AG04450 (cell line): ENCODE results near the gene RNF145. TPM values are rescaled to one million over a fixed set of nuclear protein-coding genes. Genes with fewer than 3 reads are reported as not detected.
"Not testable (repeated sequence)": the region's sequence is repeated elsewhere in the genome, so short reads cannot be mapped to it uniquely, and the experiment has no call there.

Experiments
- CTCF ChIA-PET: fragments of 300-600, 350-600 bp; formaldehyde crosslinking; extraction: SDS; loops from one replicate; lab custom pipeline; 2022; ENCODE audit warnings: antibody characterized with exemption, inconsistent platforms; lab: Charles Lee
- POLR2A ChIA-PET: fragments of 350-600 bp; formaldehyde crosslinking; extraction: SDS; loops from one replicate; lab custom pipeline; 2021; ENCODE audit warnings: antibody characterized with exemption, inconsistent platforms; lab: Yijun Ruan, JAX
- DNase-seq: peaks from one replicate; pipeline ENCODE4 v3.0.0-alpha.2; 2011; ENCODE audit warnings: low read depth, low spot score
- H3K27ac ChIP-seq: one replicate; pipeline ENCODE4 v1.5.1; 2012; ENCODE audit warnings: low read depth, low read length, control low read depth
- H3K27me3 ChIP-seq: one replicate; pipeline ENCODE4 v1.6.0; 2012; ENCODE audit warnings: low read length; ENCODE audit not compliant: control insufficient read depth, insufficient read depth
- H3K4me3 ChIP-seq: 2 replicates; pipeline ENCODE4 v1.5.1; 2011; ENCODE audit warnings: mild to moderate bottlenecking, low read depth, low read length, control low read depth
- H3K9me3 ChIP-seq: 2 replicates; pipeline ENCODE4 v1.5.1; 2012; ENCODE audit warnings: low read length; ENCODE audit not compliant: control insufficient read depth, insufficient read depth
- CTCF ChIP-seq: IDR thresholded peaks from 2 replicates; pipeline ENCODE4 v1.5.1; 2011; ENCODE audit warnings: low read depth, low read length, control low read depth, inconsistent platforms
- polyA plus RNA-seq: library from polyadenylated mRNA; depleted of rRNA; stranded (reverse); fragments of >200 nt; gene quantifications from 2 replicates; pipeline ENCODE4 v1.2.3, GENCODE V29; 2011

The RNF145 gene
- polyA plus RNA-seq, 1 experiment, result 66.3 TPM

- Histone ChIP-seq H3K27me3 (no peaks in the 10 kb centered on the region), H3K27ac (no peak overlapping the region), H3K9me3 (no peaks in the 10 kb centered on the region), H3K4me3 (no peak overlapping the region)
- ChIA-PET POLR2A (no interaction called here), CTCF (no interaction called here)
- TF ChIP-seq CTCF, result no peak
- DNase-seq, result no peak
Observed at GRCh38 chr5:159242656-159243055, 33.3 kb upstream of the RNF145 start.

- Histone ChIP-seq H3K4me3 (no peak overlapping the region), H3K9me3 (no peaks in the 10 kb centered on the region), H3K27me3 (no peaks in the 10 kb centered on the region), H3K27ac (no peak overlapping the region)
- no peak for TF ChIP-seq CTCF
- ChIA-PET CTCF (no interaction called here), POLR2A (no interaction called here)
- DNase-seq, result no peak
Observed at GRCh38 chr5:159241946-159242552, 32.7 kb upstream of the RNF145 start.

- H3K9me3 ChIP-seq, result no peaks in the 10 kb centered on the region
- ChIA-PET CTCF (interaction anchor here (1.1 kb wide), 1 partner anchor 83 kb away, joined by 3 read pairs; no protein-coding TSS in a partner anchor), POLR2A (no interaction called here)
- H3K4me3 ChIP-seq, result no peak overlapping the region
- H3K27ac ChIP-seq, result no peak overlapping the region
- no peak for DNase-seq
- no peak for TF ChIP-seq CTCF
- H3K27me3 ChIP-seq, result no peaks in the 10 kb centered on the region
Observed at GRCh38 chr5:159240301-159240870, 31.0 kb upstream of the RNF145 start.

- DNase-seq, result not testable (repeated sequence)
Observed at GRCh38 chr5:159235871-159236520, 26.6 kb upstream of the RNF145 start.

GRCh38 chr5:159231167-159231566 lies 21.8 kb upstream of the RNF145 start:
- Histone ChIP-seq H3K4me3 (no peak overlapping the region), H3K27me3 (no peaks in the 10 kb centered on the region), H3K27ac (no peak overlapping the region), H3K9me3 (no peaks in the 10 kb centered on the region)
- DNase-seq, result no peak
- TF ChIP-seq CTCF, result no peak
- CTCF ChIA-PET, result interaction anchor here (1.4 kb wide), 1 partner anchor 74 kb away, joined by 5 read pairs; no protein-coding TSS in a partner anchor
- POLR2A ChIA-PET, result no interaction called here

More at GRCh38 chr5:159235871-159236520, 26.6 kb upstream of the RNF145 start:
- H3K27me3 ChIP-seq, H3K27ac ChIP-seq, POLR2A ChIA-PET, H3K9me3 ChIP-seq, H3K4me3 ChIP-seq: not testable (repeated sequence)
- CTCF ChIA-PET, result interaction anchor here (2.7 kb wide), 1 partner anchor 79 kb away, joined by 7 read pairs; no protein-coding TSS in a partner anchor
